Astrocyte of the spinal cord (primary cell): ENCODE data around the gene NECAB3.

Source experiments
- DNase-seq: peaks from one replicate; pipeline ENCODE4 v3.0.0; 2011; ENCODE audit warnings: low read depth, low spot score
- H3K4me3 ChIP-seq: 2 replicates; pipeline ENCODE4 v1.5.1; 2011; ENCODE audit warnings: low read depth, mild to moderate bottlenecking, low read length, moderate library complexity
- CTCF ChIP-seq: IDR thresholded peaks from 2 replicates; pipeline ENCODE4 v1.5.1; 2012; ENCODE audit warnings: low read depth, mild to moderate bottlenecking, low read length, inconsistent platforms
- in situ Hi-C: cut with HindIII; loops from 2 replicates; pipeline ENCODE4 v1.10.0; 2017; ENCODE audit warnings: low sequenced_read_pairs

The NECAB3 gene

GRCh38 chr20:33672426-33673113 lies 1.7 kb downstream of the NECAB3 start:
- H3K4me3 ChIP-seq, result peak overlapping the region; percentile 71
- in situ Hi-C loops, result no loop called here
- no peak for DNase-seq
- no peak for TF ChIP-seq CTCF

- no peak for TF ChIP-seq CTCF
- in situ Hi-C loops, result no loop called here
- no peak overlapping the region for H3K4me3 ChIP-seq
- DNase-seq, result no peak
Measured at GRCh38 chr20:33671573-33672288, 2.5 kb downstream of the NECAB3 start.

GRCh38 chr20:33670715-33671499 lies 3.3 kb downstream of the NECAB3 start:
- TF ChIP-seq CTCF, result no peak
- in situ Hi-C loops, result no loop called here
- no peak for DNase-seq
- no peak overlapping the region for H3K4me3 ChIP-seq

GRCh38 chr20:33669873-33670640 lies 4.2 kb downstream of the NECAB3 start:
- no peak overlapping the region for H3K4me3 ChIP-seq
- no peak for TF ChIP-seq CTCF
- in situ Hi-C loops, result no loop called here
- no peak for DNase-seq

GRCh38 chr20:33669224-33669623 lies 5.0 kb downstream of the NECAB3 start:
- DNase-seq, result no peak
- no peak for TF ChIP-seq CTCF
- in situ Hi-C loops, result no loop called here

GRCh38 chr20:33668466-33669155 lies 5.6 kb downstream of the NECAB3 start:
- TF ChIP-seq CTCF, result no peak
- in situ Hi-C loops, result no loop called here
- no peak overlapping the region for H3K4me3 ChIP-seq
- DNase-seq, result no peak

More at GRCh38 chr20:33669224-33669623, 5.0 kb downstream of the NECAB3 start:
- H3K4me3 ChIP-seq, result no peak overlapping the region
